HepG2 (cell line): ENCODE data around the gene NUBPL. TPM values are rescaled to one million over a fixed set of nuclear protein-coding genes. Genes with fewer than 3 reads are reported as not detected.
"Not testable (repeated sequence)": the region's sequence is repeated elsewhere in the genome, so short reads cannot be mapped to it uniquely, and the experiment has no call there.

Source experiments
- CREM ChIP-seq, 2 experiments: sonication (generic) in 1 of 2; formaldehyde crosslinking in 1 of 2; IDR thresholded peaks; 2 replicates each; pipeline versions ENCODE4 v1.4.0 to v1.6.1; 2016 to 2020; ENCODE audit warnings: antibody characterized with exemption in 1 of 2, mild to moderate bottlenecking in 1 of 2, missing genetic modification reagents in 1 of 2
- ERF ChIP-seq: IDR thresholded peaks from 2 replicates; pipeline ENCODE4 v1.6.1; 2018; ENCODE audit warnings: missing biosample characterization, missing genetic modification reagents
- GATAD2A ChIP-seq: IDR thresholded peaks from 2 replicates; pipeline ENCODE4 v1.6.1; 2016
- HOXA5 ChIP-seq: sonication (generic); formaldehyde crosslinking; IDR thresholded peaks from 2 replicates; pipeline ENCODE4 v1.4.0; 2020; ENCODE audit warnings: missing genetic modification reagents
- POGZ ChIP-seq: sonication (generic); formaldehyde crosslinking; IDR thresholded peaks from 2 replicates; pipeline ENCODE4 v1.4.0; 2020; ENCODE audit warnings: mild to moderate bottlenecking, missing genetic modification reagents
- RERE ChIP-seq: IDR thresholded peaks from 2 replicates; pipeline ENCODE4 v1.6.1; 2016; ENCODE audit warnings: low read depth, missing genetic modification reagents, missing compliant biosample characterization
- RXRB ChIP-seq: IDR thresholded peaks from 2 replicates; pipeline ENCODE4 v1.6.1; 2016; ENCODE audit warnings: borderline replicate concordance, missing genetic modification reagents, missing compliant biosample characterization
- SIX4 ChIP-seq: sonication (generic); formaldehyde crosslinking; IDR thresholded peaks from 2 replicates; pipeline ENCODE4 v1.4.0; 2020; ENCODE audit warnings: missing genetic modification reagents
- THAP11 ChIP-seq: IDR thresholded peaks from 2 replicates; pipeline ENCODE4 v1.6.1; 2016; ENCODE audit warnings: missing biosample characterization, missing genetic modification reagents
- ZGPAT ChIP-seq: IDR thresholded peaks from 2 replicates; pipeline ENCODE4 v1.6.1; 2016; ENCODE audit warnings: mild to moderate bottlenecking
- polyA plus RNA-seq, 8 experiments: library from polyadenylated mRNA; depleted of rRNA in 3 of 8; stranded (reverse) in 7 of 8; unstranded in 1 of 8; fragments of >200 nt; fragmentation: Illumina TruSeq in 4 of 8; extraction: Trizol in 4 of 8; gene quantifications; 2 replicates each; pipeline versions ENCODE4 v1.2.1 to v1.2.3, GENCODE V29; 2011 to 2016; ENCODE audit warnings: low read depth in 4 of 8, missing spikeins in 1 of 8, mixed read lengths in 1 of 8; ENCODE audit not compliant: insufficient read depth in 1 of 8
- total RNA-seq, 5 experiments: library from RNA; depleted of rRNA; stranded (reverse); fragments of >200 nt; fragmentation: Illumina TruSeq; extraction: Trizol; gene quantifications; 2 replicates each; pipeline ENCODE4 v1.2.3, GENCODE V29; 2016; ENCODE audit warnings: low read depth in 1 of 5
- TF ChIP-seq, protein P1 (sequence below): sonication (generic); formaldehyde crosslinking; IDR thresholded peaks from 2 replicates; pipeline ENCODE4 v1.4.0; 2020; ENCODE audit warnings: missing genetic modification reagents
- TF ChIP-seq, protein P2 (sequence below): sonication (generic); formaldehyde crosslinking; conservative IDR thresholded peaks from 2 replicates; pipeline ENCODE4 v1.4.0; 2020; ENCODE audit warnings: mild to moderate bottlenecking, missing genetic modification reagents, moderate library complexity
- TF ChIP-seq, protein P3 (sequence below): IDR thresholded peaks from 2 replicates; pipeline ENCODE4 v1.4.0; 2020; ENCODE audit warnings: mild to moderate bottlenecking, missing genetic modification reagents

NUBPL gene
- total and polyA plus RNA-seq, 2 of the 13 experiments (the other 11 are each of a cell fraction or from before 2014, with no cell fraction given), result 21.3 to 44.1 TPM

DNA sequence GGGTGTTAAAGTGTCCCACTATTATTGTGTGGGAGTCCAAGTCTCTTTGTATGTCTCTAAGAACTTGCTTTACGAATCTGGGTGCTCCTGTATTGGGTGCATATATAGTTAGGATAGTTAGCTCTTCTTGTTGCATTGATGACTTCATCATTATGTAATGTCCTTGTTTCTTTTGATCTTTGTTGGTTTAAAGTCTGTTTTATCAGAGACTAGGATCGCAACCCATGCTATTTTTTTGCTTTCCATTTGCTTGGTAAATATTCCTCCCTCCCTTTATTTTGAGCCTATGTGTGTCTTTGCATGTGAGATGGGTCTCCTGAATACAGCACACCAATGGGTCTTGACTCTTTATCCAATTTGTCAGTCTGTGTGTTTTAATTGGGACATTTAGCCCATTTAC, 57.7 kb downstream of the NUBPL start (continued):
- TF ChIP-seq ERF (CRISPR knock-in tag) (0 out of 2 replicates have a peak, but pooled peaks have one; percentile 39), GATAD2A (peak; percentile 76), RERE (CRISPR knock-in tag) (0 out of 2 replicates have a peak, but pooled peaks have one; percentile 7), POGZ (CRISPR knock-in tag) (peak; percentile 56), HOXA5 (0 out of 2 replicates have a peak, but pooled peaks have one; percentile 42), THAP11 (CRISPR knock-in tag) (0 out of 2 replicates have a peak, but pooled peaks have one; percentile 39), RXRB (CRISPR knock-in tag) (peak; percentile 19; the same call in 1 of the 2 replicates), CREM (IDR thresholded peaks at IDR 0.05) (peak; percentile 40; the same call in 1 of the 2 replicates), SIX4 (CRISPR knock-in tag) (0 out of 2 replicates have a peak, but pooled peaks have one; percentile 36), ZGPAT (CRISPR knock-in tag) (peak; percentile 60)
- TF ChIP-seq, protein P1, sequence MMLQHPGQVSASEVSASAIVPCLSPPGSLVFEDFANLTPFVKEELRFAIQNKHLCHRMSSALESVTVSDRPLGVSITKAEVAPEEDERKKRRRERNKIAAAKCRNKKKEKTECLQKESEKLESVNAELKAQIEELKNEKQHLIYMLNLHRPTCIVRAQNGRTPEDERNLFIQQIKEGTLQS (CRISPR knock-in tag), result peak; percentile 74
- TF ChIP-seq, protein P2, sequence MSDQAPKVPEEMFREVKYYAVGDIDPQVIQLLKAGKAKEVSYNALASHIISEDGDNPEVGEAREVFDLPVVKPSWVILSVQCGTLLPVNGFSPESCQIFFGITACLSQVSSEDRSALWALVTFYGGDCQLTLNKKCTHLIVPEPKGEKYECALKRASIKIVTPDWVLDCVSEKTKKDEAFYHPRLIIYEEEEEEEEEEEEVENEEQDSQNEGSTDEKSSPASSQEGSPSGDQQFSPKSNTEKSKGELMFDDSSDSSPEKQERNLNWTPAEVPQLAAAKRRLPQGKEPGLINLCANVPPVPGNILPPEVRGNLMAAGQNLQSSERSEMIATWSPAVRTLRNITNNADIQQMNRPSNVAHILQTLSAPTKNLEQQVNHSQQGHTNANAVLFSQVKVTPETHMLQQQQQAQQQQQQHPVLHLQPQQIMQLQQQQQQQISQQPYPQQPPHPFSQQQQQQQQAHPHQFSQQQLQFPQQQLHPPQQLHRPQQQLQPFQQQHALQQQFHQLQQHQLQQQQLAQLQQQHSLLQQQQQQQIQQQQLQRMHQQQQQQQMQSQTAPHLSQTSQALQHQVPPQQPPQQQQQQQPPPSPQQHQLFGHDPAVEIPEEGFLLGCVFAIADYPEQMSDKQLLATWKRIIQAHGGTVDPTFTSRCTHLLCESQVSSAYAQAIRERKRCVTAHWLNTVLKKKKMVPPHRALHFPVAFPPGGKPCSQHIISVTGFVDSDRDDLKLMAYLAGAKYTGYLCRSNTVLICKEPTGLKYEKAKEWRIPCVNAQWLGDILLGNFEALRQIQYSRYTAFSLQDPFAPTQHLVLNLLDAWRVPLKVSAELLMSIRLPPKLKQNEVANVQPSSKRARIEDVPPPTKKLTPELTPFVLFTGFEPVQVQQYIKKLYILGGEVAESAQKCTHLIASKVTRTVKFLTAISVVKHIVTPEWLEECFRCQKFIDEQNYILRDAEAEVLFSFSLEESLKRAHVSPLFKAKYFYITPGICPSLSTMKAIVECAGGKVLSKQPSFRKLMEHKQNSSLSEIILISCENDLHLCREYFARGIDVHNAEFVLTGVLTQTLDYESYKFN (CRISPR knock-in tag), result peak; percentile 52
- TF ChIP-seq, protein P3, sequence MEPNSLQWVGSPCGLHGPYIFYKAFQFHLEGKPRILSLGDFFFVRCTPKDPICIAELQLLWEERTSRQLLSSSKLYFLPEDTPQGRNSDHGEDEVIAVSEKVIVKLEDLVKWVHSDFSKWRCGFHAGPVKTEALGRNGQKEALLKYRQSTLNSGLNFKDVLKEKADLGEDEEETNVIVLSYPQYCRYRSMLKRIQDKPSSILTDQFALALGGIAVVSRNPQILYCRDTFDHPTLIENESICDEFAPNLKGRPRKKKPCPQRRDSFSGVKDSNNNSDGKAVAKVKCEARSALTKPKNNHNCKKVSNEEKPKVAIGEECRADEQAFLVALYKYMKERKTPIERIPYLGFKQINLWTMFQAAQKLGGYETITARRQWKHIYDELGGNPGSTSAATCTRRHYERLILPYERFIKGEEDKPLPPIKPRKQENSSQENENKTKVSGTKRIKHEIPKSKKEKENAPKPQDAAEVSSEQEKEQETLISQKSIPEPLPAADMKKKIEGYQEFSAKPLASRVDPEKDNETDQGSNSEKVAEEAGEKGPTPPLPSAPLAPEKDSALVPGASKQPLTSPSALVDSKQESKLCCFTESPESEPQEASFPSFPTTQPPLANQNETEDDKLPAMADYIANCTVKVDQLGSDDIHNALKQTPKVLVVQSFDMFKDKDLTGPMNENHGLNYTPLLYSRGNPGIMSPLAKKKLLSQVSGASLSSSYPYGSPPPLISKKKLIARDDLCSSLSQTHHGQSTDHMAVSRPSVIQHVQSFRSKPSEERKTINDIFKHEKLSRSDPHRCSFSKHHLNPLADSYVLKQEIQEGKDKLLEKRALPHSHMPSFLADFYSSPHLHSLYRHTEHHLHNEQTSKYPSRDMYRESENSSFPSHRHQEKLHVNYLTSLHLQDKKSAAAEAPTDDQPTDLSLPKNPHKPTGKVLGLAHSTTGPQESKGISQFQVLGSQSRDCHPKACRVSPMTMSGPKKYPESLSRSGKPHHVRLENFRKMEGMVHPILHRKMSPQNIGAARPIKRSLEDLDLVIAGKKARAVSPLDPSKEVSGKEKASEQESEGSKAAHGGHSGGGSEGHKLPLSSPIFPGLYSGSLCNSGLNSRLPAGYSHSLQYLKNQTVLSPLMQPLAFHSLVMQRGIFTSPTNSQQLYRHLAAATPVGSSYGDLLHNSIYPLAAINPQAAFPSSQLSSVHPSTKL (CRISPR knock-in tag), result peak; percentile 88
- not testable (repeated sequence) for TF ChIP-seq CREM (CRISPR knock-in tag; IDR thresholded peaks at IDR 0.05)
